Activated CD8-positive, alpha-beta memory T cell treated with anti-CD3 and anti-CD28 coated beads for 1 hour (primary cell): Measurements from ENCODE around the gene ADIPOQ.
A peak's percentile ranks its signal among the peaks of the same experiment; 100 is the strongest.
"Not testable (repeated sequence)": the region's sequence is repeated elsewhere in the genome, so short reads cannot be mapped to it uniquely, and the experiment has no call there.

Experiments used
- DNase-seq, 2 donors: peaks; one replicate each; pipeline ENCODE4 v3.0.0-alpha.2; 2020; ENCODE audit warnings: low read depth in 1 of 2; ENCODE audit errors: extremely low read depth in 1 of 2

The ADIPOQ gene

DNA sequence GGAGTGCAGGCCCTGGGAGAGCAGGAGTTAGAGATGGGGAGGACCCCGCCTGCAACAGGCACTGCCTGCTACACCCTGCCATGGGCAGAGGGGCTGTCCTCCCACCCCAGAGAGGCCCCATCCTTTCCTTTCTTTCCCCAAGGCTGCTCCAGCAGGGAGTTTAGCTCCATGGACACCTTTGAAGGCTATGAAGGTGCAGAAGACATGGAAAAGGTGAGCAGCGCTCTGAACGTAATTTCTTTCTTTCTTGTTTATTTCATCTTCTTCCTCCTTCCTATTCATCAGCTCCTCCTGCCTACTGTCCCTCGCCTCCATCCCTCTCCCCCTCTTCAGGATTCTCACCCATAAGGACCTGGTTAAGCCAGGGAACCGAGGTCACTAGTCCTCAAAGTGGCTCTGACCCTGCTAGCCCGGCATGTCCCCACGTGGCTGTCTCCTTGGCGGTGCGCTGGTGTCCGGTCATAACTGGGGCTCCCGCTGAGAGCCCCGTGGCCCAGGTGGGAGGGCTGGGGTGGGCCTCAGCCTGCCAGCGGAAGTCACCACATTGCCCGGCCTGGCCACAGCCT, 16.0 kb upstream of the ADIPOQ start:
- DNase-seq: no peak

DNA sequence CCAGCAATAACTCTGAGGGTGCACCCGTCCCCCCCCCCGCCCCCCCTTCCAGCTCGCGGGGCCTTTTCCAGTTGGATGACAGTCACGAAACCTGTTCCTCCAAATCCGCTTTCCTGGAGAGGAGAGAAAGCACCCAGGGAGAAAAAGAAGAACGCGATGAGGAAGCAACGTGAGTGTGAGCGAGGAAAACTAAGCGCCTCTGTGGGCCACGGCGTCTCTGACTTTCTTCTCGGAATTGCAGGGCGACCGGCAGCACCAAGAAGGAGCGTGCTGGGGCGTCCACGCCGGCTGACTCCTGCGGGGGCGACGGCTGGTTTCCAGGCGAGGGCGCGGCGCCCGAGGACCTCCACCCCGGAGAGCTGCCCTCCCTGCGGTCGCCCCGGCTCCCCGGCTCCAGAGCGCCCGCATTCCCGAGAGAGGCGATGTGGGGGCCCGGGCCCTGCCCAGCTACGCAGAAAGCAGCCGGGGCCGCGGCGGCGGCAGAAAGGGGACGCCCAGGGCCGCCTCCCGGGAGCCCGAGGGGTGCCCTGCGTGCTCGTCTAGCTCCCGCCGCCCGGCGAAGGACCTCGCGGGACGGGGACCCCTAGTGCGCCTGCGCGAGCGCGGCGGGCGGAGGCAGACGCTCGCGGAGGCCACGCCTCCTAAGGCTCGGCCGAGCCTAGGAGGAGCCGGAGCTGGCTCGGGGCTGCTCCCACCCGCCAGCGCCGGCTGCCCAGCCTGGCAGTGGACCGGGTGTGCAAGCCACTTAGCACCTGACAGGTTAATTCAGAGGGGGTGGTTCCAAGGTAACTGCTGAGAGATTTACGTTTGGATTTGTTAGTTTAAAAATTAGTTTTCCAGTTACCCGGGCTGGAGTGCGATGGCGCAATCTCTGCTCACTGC, 15.3 kb upstream of the ADIPOQ start:
- DNase-seq: peak; percentile 34 to 72

DNA sequence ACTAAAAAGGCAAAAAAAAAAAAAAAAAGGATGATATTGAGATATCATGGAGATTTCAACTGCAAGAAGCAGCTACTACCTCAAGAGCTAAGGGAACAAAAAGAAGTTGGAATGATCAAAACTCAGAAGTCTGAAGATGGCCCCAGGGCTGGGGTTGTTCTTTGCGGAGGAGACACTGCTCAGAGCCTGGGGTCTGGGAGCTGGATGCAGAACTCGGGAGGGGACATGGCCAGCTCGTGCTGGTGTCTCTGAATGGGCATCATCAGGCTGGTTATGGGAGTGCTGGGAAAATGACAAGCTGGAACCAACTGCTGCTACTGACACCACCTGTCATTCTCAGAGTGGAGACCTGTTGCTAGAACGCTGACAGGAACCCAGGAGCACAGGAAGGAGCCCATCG, 14.2 kb upstream of the ADIPOQ start:
- no peak for DNase-seq

- DNase-seq: no peak
Observed at GRCh38 chr3:186831798-186832197, 10.7 kb upstream of the ADIPOQ start.

- no peak for DNase-seq
Observed at GRCh38 chr3:186832276-186832675, 10.2 kb upstream of the ADIPOQ start.

DNA sequence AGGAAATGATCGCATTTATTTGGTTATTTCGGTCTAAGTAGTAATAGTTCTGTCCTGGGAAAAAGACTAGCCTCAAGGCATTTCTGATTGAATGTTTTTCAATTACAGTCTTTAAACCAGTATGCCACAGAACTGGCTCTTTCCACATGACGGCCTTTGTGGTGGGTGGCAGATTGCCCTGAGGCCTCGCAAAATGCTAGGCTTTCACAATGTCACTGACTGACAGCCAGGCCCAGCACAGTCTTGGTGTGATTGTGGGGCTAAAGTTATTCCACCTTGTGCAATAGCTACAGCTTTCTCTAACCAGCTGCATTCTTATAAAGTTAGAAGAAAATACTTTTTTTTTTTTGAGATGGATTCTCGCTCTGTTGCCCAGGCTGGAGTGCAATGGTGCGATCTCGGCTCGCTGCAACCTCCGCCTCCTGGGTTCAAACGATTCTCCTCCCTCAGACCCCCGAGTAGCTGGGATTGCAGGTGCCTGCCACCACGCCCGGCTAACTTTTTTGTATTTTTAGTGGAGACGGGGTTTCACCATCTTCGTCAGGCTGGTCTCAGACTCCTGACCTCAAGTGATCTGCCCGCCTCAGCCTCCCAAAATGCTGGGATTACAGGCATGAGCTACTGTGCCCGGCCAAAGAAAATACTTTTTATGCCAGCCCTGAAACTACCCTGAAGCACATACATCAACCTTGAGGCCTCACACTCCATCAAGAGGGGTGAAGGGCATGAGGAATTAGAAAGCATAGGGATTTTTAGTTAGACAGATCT, 2.5 kb upstream of the ADIPOQ start:
- no peak for DNase-seq

DNA sequence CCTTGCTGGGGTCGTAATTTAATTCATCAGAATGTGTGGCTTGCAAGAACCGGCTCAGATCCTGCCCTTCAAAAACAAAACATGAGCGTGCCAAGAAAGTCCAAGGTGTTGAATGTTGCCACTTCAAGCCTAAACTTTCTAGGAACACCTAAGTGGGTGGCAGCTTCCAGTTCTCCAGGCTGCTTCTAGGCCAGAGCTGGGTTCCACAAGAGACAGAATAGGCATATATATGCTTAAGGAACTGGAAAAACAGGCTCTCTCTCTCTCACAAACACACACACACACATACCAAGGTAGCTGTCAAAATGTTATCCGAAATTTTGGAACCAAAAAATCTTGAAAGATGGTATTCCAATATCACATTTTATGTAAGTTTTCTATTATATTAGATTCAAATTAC, 890 bp upstream of the ADIPOQ start:
- DNase-seq: no peak

DNA sequence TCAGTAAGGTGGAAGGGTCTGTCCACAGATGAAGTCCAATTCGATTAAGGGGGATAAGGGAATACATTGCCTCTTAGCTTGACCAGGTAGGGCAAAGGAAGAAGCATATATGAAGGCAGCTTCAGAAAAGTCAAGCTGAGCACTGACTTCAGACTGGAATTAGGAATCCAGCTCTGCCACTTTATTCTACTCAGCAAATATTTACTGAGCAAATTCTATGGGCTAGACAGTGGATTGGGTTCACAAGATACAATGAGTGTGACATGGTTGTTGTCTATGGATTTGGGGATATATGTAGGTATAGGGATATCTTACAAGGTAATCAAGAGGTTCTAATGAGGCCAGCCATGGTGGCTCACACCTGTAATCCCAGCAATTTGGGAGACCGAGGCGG, 526 bp downstream of the ADIPOQ start:
- no peak for DNase-seq

GRCh38 chr3:186844908-186845307, 2.4 kb downstream of the ADIPOQ start:
- no peak for DNase-seq

GRCh38 chr3:186845756-186846155, 3.2 kb downstream of the ADIPOQ start:
- no peak for DNase-seq

- no peak for DNase-seq
Observed at GRCh38 chr3:186847437-186847836, 4.9 kb downstream of the ADIPOQ start.

GRCh38 chr3:186849374-186849975, 7.0 kb downstream of the ADIPOQ start:
- DNase-seq: no peak

DNA sequence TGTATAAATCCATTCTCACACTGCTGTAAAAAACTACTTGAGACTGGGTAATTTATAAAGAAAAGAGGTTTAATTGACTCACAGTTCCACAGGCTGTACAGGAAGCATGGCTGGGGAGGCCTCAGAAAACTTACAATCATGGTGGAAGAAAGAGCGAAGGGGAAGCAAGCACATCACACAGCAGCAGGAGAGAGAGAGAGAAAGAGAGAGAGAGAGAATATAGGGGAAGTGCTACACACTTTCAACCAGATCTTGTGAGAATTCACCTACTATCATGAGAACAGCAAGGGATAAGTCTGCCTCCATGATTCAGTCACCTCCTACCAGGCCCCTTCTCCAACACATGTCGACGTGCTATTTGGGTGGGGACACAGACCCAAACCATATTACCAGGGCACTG, 9.3 kb downstream of the ADIPOQ start:
- not testable (repeated sequence) for DNase-seq

DNA sequence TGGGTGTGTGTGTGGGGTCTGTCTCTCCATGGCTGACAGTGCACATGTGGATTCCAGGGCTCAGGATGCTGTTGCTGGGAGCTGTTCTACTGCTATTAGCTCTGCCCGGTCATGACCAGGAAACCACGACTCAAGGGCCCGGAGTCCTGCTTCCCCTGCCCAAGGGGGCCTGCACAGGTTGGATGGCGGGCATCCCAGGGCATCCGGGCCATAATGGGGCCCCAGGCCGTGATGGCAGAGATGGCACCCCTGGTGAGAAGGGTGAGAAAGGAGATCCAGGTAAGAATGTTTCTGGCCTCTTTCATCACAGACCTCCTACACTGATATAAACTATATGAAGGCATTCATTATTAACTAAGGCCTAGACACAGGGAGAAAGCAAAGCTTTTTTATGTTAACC, 10.5 kb downstream of the ADIPOQ start:
- DNase-seq: no peak

GRCh38 chr3:186854146-186854545, 11.6 kb downstream of the ADIPOQ start:
- DNase-seq: no peak

DNA sequence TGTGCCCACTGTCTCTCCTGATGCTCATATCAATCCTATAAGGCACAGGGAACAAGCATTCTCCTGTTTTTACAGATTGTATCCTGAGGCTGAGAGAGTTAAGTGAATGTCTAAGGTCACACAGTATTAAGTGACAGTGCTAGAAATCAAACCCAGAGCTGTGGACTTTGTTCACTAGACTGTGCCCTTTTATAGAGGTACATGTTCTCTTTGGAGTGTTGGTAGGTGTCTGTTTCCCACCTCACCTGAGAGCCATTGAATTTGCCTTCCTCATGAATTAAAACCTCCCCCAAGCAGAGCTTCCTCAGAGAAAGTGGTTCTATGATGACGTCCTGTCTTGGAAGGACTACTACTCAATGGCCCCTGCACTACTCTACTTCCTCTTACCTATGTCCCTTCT, 12.4 kb downstream of the ADIPOQ start:
- DNase-seq: no peak

GRCh38 chr3:186857743-186858142, 15.2 kb downstream of the ADIPOQ start:
- DNase-seq: no peak

DNA sequence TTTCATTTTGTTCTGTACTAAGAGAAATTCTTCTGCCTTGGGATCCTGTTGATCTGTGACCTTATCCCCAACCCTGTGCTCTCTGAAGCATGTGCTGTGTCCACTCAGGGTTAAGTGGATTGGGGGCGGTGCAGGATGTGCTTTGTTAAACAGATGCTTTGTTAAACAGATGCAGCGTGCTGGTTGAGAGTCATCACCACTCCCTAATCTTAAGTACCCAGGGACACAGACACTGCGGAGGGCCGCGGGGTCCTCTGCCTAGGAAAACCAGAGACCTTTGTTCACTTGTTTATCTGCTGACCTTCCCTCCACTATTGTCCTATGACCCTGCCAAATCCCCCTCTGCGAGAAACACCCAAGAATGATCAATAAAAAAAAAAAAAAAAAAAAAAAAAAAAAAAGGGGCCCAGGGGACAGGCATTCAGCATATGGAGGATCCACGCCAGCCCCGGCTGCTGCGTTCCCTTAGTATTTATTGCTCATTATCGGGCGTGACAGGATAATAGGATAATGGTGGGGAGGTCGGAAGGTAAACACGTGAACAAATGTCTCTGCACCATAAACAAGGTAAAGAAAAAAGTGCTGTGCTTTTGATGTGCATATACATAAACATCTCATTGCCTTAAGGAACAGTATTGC, 22.8 kb downstream of the ADIPOQ start:
- not testable (repeated sequence) for DNase-seq

GRCh38 chr3:186866095-186866494, 23.6 kb downstream of the ADIPOQ start:
- not testable (repeated sequence) for DNase-seq

- DNase-seq: no peak
Observed at GRCh38 chr3:186869253-186870100, 27.0 kb downstream of the ADIPOQ start.
